Stomach (tissue), 9 donors: ENCODE data around the gene APBA1. TPM values are rescaled to one million over a fixed set of nuclear protein-coding genes. Genes with fewer than 3 reads are reported as not detected.

Source experiments
- DNase-seq, 2 donors: peaks; one replicate each; pipeline versions ENCODE4 v3.0.0 to v3.0.0-alpha.2; 2013 to 2019
- H3K27ac ChIP-seq, 5 donors: fragments of 200-600 bp in 4 of 5; sonication (generic) in 4 of 5; one replicate each; pipeline ENCODE4 v1.5.1; 2013 to 2019; ENCODE audit warnings: mild to moderate bottlenecking in 1 of 5, moderate library complexity in 1 of 5
- H3K27me3 ChIP-seq, 3 donors: fragments of 200-600 bp; sonication (generic); one replicate each; pipeline ENCODE4 v1.5.1; 2017 to 2019; ENCODE audit warnings: mixed run types in 1 of 3
- H3K36me3 ChIP-seq, 4 donors: fragments of 200-600 bp; sonication (generic); 1 replicate in 3 of 4; 2 replicates in 1 of 4; pipeline ENCODE4 v1.5.1; 2016 to 2019
- H3K4me1 ChIP-seq, 4 donors: fragments of 200-600 bp; sonication (generic); one replicate each; pipeline ENCODE4 v1.5.1; 2016 to 2019
- H3K4me3 ChIP-seq, 4 donors: fragments of 200-600 bp; sonication (generic) in 3 of 4; one replicate each; pipeline ENCODE4 v1.5.1; 2016 to 2019; ENCODE audit warnings: mild to moderate bottlenecking in 1 of 4
- H3K9me3 ChIP-seq, 4 donors: fragments of 200-600 bp; sonication (generic); one replicate each; pipeline ENCODE4 v1.5.1; 2016 to 2019
- EP300 ChIP-seq: sonication (generic); formaldehyde crosslinking; IDR thresholded peaks from one replicate; pipeline ENCODE4 v1.6.1; 2017; ENCODE audit warnings: antibody characterized with exemption
- POLR2A ChIP-seq, 4 donors: fragments of 450-650 bp; IDR thresholded peaks; one replicate each; pipeline ENCODE4 v1.6.1; 2016; ENCODE audit warnings: antibody characterized with exemption in 4 of 4, control low read depth in 2 of 4, mild to moderate bottlenecking in 1 of 4, moderate library complexity in 1 of 4
- POLR2AphosphoS5 ChIP-seq, 3 donors: sonication (generic); formaldehyde crosslinking; IDR thresholded peaks; one replicate each; pipeline ENCODE4 v1.6.1; 2016; ENCODE audit warnings: antibody characterized with exemption in 3 of 3
- WGBS, 5 donors: extraction: QIAGEN DNeasy Blood & Tissue Kit in 3 of 5; methylation state at CpG; one replicate each; pipeline versions ENCODE4 v1.1.5 to v1.1.7; 2013 to 2018; 5-methylcytosine and 5-hydroxymethylcytosine counted together
- intact Hi-C: fragments of 100-400 bp; cut with DNase I; formaldehyde crosslinking; loops from one replicate; pipeline ENCODE4 v1.15.1; 2023; ENCODE audit warnings: low total_unique reads
- polyA plus RNA-seq, 3 donors: library from polyadenylated mRNA; stranded (reverse); fragments of 200-250 nt; gene quantifications; one replicate each; pipeline ENCODE4 v1.2.3, GENCODE V29; 2013
- total RNA-seq, 5 donors: library from RNA; depleted of rRNA; stranded (reverse); fragments of >200 nt; gene quantifications; one replicate each; pipeline versions ENCODE4 v1.1.0 to v1.2.3, GENCODE V29; 2014 to 2016
- TF ChIP-seq, protein P1 (sequence below), 7 experiments: fragments of 450-650 bp in 4 of 7; fragments of 200-600 bp in 3 of 7; sonication (generic) in 3 of 7; IDR thresholded peaks; one replicate each; pipeline ENCODE4 v1.5.1; 2016 to 2019; ENCODE audit warnings: antibody characterized with exemption in 7 of 7, control low read depth in 2 of 7, mild to moderate bottlenecking in 1 of 7
- donor health status: healthy with polysubstance abuse.
- donor health status: Bipolar disorder and iron deficiency.
- donor health status: healthy.

Gene APBA1
- total and polyA plus RNA-seq, 8 donors = 0.50 to 14.2 (median 3.2) TPM

DNA sequence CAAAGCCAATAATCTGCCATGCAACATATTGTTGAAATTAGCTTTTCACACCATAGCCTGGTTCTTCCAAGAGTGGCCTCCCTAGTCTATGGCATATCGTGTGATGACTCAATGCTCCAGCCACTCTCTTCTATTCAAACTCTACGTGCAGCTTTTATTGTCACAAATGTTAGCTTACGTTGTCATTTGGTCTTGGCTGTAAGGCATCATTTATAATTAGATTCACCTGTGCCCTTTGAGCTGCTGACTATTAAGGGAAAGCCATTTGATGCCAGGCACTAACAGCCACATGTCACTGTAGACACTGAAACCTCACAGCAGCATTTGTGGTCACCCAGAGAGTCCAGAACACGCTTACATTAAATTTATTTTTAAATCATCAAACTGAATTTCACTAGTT, 66.8 kb downstream of the APBA1 start:
- DNase-seq = no peak
- no peaks in the 10 kb centered on the region for H3K36me3 ChIP-seq
- H3K9me3 ChIP-seq = no peaks in the 10 kb centered on the region
- intact Hi-C loops = no loop called here
- H3K4me3 ChIP-seq = no peak overlapping the region
- 58 to 90% (median 69%) methylated on average over 4 of the region's 4 CpGs for WGBS, 5 donors
- H3K27ac ChIP-seq = no peak overlapping the region
- TF ChIP-seq EP300 = no peak
- no peaks in the 10 kb centered on the region for H3K27me3 ChIP-seq
- H3K4me1 ChIP-seq = peaks cover 0 to 8% (median 0%) of the 10 kb centered on the region in 4 donors

GRCh38 chr9:69604568-69605219, 67.5 kb downstream of the APBA1 start:
- no peaks in the 10 kb centered on the region for H3K27me3 ChIP-seq
- H3K9me3 ChIP-seq = no peaks in the 10 kb centered on the region
- intact Hi-C loops = no loop called here
- no peak overlapping the region for H3K27ac ChIP-seq
- no peak overlapping the region for H3K4me3 ChIP-seq
- no peak for DNase-seq
- no peaks in the 10 kb centered on the region for H3K36me3 ChIP-seq
- H3K4me1 ChIP-seq = peaks cover 0 to 8% (median 0%) of the 10 kb centered on the region in 4 donors
- WGBS, 5 donors = 81 to 89% (median 87%) methylated on average over 9 to 10 of the region's 10 CpGs
- no peak for TF ChIP-seq POLR2A (IDR thresholded peaks at IDR 0.05)
- no peak for TF ChIP-seq POLR2AphosphoS5 (IDR thresholded peaks at IDR 0.05)
- no peak for TF ChIP-seq EP300
- TF ChIP-seq, protein P1, sequence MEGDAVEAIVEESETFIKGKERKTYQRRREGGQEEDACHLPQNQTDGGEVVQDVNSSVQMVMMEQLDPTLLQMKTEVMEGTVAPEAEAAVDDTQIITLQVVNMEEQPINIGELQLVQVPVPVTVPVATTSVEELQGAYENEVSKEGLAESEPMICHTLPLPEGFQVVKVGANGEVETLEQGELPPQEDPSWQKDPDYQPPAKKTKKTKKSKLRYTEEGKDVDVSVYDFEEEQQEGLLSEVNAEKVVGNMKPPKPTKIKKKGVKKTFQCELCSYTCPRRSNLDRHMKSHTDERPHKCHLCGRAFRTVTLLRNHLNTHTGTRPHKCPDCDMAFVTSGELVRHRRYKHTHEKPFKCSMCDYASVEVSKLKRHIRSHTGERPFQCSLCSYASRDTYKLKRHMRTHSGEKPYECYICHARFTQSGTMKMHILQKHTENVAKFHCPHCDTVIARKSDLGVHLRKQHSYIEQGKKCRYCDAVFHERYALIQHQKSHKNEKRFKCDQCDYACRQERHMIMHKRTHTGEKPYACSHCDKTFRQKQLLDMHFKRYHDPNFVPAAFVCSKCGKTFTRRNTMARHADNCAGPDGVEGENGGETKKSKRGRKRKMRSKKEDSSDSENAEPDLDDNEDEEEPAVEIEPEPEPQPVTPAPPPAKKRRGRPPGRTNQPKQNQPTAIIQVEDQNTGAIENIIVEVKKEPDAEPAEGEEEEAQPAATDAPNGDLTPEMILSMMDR (IDR thresholded peaks at IDR 0.05) = no peak

DNA sequence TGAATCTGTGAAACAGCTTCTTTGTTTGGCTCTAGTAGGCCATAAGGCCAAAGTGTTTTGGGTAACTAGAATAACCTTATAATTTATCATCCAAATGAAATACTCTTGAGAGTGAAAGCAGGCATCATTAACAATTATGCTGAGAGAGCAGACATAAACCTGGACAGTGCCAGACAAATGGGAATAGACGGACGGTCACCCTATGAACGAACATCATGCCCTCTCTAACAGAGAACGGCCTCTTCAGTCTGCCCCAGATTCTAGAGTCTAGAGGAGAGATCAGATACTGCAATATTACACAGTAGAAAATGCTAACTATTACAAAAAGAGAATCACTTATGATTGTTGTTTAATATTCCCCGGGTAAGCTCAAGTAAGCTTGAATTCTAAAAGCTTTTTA, 68.5 kb downstream of the APBA1 start:
- no peak overlapping the region for H3K27ac ChIP-seq
- H3K36me3 ChIP-seq = no peaks in the 10 kb centered on the region
- WGBS, 5 donors = 79 to 97% (median 91%) methylated on average over 5 of the region's 5 CpGs

GRCh38 chr9:69602773-69603172, 69.4 kb downstream of the APBA1 start:
- Histone ChIP-seq H3K4me1 (peaks cover 0 to 8% (median 0%) of the 10 kb centered on the region in 4 donors), H3K9me3 (no peaks in the 10 kb centered on the region), H3K36me3 (no peaks in the 10 kb centered on the region), H3K27me3 (no peaks in the 10 kb centered on the region), H3K4me3 (no peak overlapping the region), H3K27ac (no peak overlapping the region)
- DNase-seq = no peak
- TF ChIP-seq POLR2A (IDR thresholded peaks at IDR 0.05) (no peak), POLR2AphosphoS5 (IDR thresholded peaks at IDR 0.05) (no peak), EP300 (no peak)
- TF ChIP-seq, protein P1 (IDR thresholded peaks at IDR 0.05) = no peak
- WGBS, 5 donors = 62 to 83% (median 72%) methylated on average over 1 of the region's 1 CpG
- intact Hi-C loops = no loop called here

More for the DNA sequence above, 68.5 kb downstream of the APBA1 start:
- TF ChIP-seq, protein P1 (IDR thresholded peaks at IDR 0.05) = no peak
- TF ChIP-seq POLR2AphosphoS5 (IDR thresholded peaks at IDR 0.05) = no peak
- no peak for TF ChIP-seq POLR2A (IDR thresholded peaks at IDR 0.05)
- TF ChIP-seq EP300 = no peak
- DNase-seq = no peak
- intact Hi-C loops = no loop called here
- H3K27me3 ChIP-seq = no peaks in the 10 kb centered on the region
- H3K9me3 ChIP-seq = no peaks in the 10 kb centered on the region
- H3K4me1 ChIP-seq = peaks cover 0 to 8% (median 0%) of the 10 kb centered on the region in 4 donors
- H3K4me3 ChIP-seq = no peak overlapping the region

DNA sequence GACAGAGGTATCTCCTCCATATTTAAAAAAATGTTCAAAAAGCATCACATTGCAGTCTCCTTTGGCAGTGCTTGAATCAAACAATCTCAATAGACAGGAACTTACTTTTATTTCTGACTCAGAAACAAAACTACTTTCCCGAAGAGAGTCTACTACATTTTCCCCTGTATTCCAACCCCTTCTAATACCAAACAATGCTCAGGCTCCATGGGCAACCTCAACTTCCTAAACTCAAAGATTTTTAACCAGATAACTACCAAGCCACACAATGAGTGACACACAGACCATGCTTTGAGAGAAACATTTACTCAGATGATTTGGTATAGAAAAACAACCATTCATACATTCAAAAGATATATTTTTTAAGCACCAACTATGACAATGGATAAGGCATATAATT, 70.5 kb downstream of the APBA1 start:
- Histone ChIP-seq H3K27ac (no peak overlapping the region), H3K27me3 (no peaks in the 10 kb centered on the region), H3K9me3 (no peaks in the 10 kb centered on the region), H3K4me3 (no peak overlapping the region), H3K4me1 (peaks cover 0 to 8% (median 0%) of the 10 kb centered on the region in 4 donors), H3K36me3 (no peaks in the 10 kb centered on the region)
- 39 to 63% (median 49%) methylated on average over 1 of the region's 1 CpG for WGBS, 5 donors
- DNase-seq = no peak
- TF ChIP-seq POLR2A (IDR thresholded peaks at IDR 0.05) = no peak
- TF ChIP-seq POLR2AphosphoS5 (IDR thresholded peaks at IDR 0.05) = no peak
- no peak for TF ChIP-seq EP300
- TF ChIP-seq, protein P1 (IDR thresholded peaks at IDR 0.05) = no peak
- intact Hi-C loops = no loop called here
